Liver (tissue), 9 donors: ENCODE results near the gene ZNFX1. TPM values are rescaled to one million over a fixed set of nuclear protein-coding genes. Genes with fewer than 3 reads are reported as not detected.
"Not testable (repeated sequence)": the region's sequence is repeated elsewhere in the genome, so short reads cannot be mapped to it uniquely, and the experiment has no call there.

ENCODE experiments used
- DNase-seq: peaks from one replicate; pipeline ENCODE4 v3.0.0-alpha.2; 2017; ENCODE audit warnings: low spot score
- H3K27ac ChIP-seq, 2 donors: one replicate each; pipeline ENCODE4 v1.7.0; 2013; ENCODE audit warnings: inconsistent platforms in 2 of 2, low read length in 2 of 2, control low read depth in 1 of 2, low read depth in 1 of 2, mild to moderate bottlenecking in 1 of 2
- H3K27me3 ChIP-seq, 4 donors: one replicate each; pipeline versions ENCODE4 v1.6.1 to v1.7.0; 2013; ENCODE audit warnings: low read length in 3 of 4, inconsistent platforms in 1 of 4, mild to moderate bottlenecking in 1 of 4, moderate library complexity in 1 of 4; ENCODE audit not compliant: control insufficient read depth in 4 of 4, insufficient read depth in 4 of 4
- H3K36me3 ChIP-seq, 4 donors: one replicate each; pipeline versions ENCODE4 v1.6.1 to v1.7.0; 2013; ENCODE audit warnings: low read length in 3 of 4, mild to moderate bottlenecking in 3 of 4, low read depth in 1 of 4, moderate library complexity in 1 of 4; ENCODE audit not compliant: control insufficient read depth in 4 of 4, insufficient read depth in 3 of 4
- H3K4me1 ChIP-seq, 4 donors: one replicate each; pipeline versions ENCODE4 v1.6.1 to v1.7.0; 2013; ENCODE audit warnings: low read length in 3 of 4, mild to moderate bottlenecking in 3 of 4, moderate library complexity in 1 of 4; ENCODE audit not compliant: control insufficient read depth in 4 of 4, insufficient read depth in 4 of 4
- H3K4me3 ChIP-seq, 3 donors: one replicate each; pipeline versions ENCODE4 v1.6.1 to v1.7.0; 2013; ENCODE audit warnings: low read length in 3 of 3, control low read depth in 1 of 3, low read depth in 1 of 3, mild to moderate bottlenecking in 1 of 3
- H3K9ac ChIP-seq, 2 donors: one replicate each; pipeline ENCODE4 v1.7.0; 2013; ENCODE audit warnings: low read length in 2 of 2, mild to moderate bottlenecking in 2 of 2, moderate library complexity in 2 of 2, control low read depth in 1 of 2, low read depth in 1 of 2
- H3K9me3 ChIP-seq, 4 donors: one replicate each; pipeline versions ENCODE4 v1.6.1 to v1.7.0; 2013; ENCODE audit warnings: low read length in 3 of 4; ENCODE audit not compliant: control insufficient read depth in 4 of 4
- ATF3 ChIP-seq: IDR thresholded peaks from 2 replicates; pipeline ENCODE4 v1.6.1; 2016; ENCODE audit warnings: antibody characterized with exemption
- FOXA2 ChIP-seq: IDR thresholded peaks from 2 replicates; pipeline ENCODE4 v1.6.1; 2016; ENCODE audit warnings: antibody characterized with exemption
- GABPA ChIP-seq, 2 donors: IDR thresholded peaks in 1 of 2; conservative IDR thresholded peaks in 1 of 2; 2 replicates each; pipeline ENCODE4 v1.6.1; 2016; ENCODE audit warnings: antibody characterized with exemption in 2 of 2, mild to moderate bottlenecking in 1 of 2, moderate library complexity in 1 of 2
- HNF4A ChIP-seq, 2 donors: conservative IDR thresholded peaks; 2 replicates each; pipeline ENCODE4 v1.6.1; 2016; ENCODE audit warnings: antibody characterized with exemption in 2 of 2, mild to moderate bottlenecking in 2 of 2
- HNF4G ChIP-seq: IDR thresholded peaks from 2 replicates; pipeline ENCODE4 v1.6.1; 2016; ENCODE audit warnings: antibody characterized with exemption
- JUND ChIP-seq, 2 donors: IDR thresholded peaks; 2 replicates each; pipeline ENCODE4 v1.6.1; 2016; ENCODE audit warnings: antibody characterized with exemption in 2 of 2
- NR2F2 ChIP-seq: IDR thresholded peaks from 2 replicates; pipeline ENCODE4 v1.6.1; 2016; ENCODE audit warnings: antibody characterized with exemption
- RAD21 ChIP-seq, 2 donors: IDR thresholded peaks; 2 replicates each; pipeline ENCODE4 v1.6.1; 2016; ENCODE audit warnings: antibody characterized with exemption in 2 of 2, mild to moderate bottlenecking in 2 of 2
- REST ChIP-seq: IDR thresholded peaks from 2 replicates; pipeline ENCODE4 v1.6.1; 2016; ENCODE audit warnings: antibody characterized with exemption, mild to moderate bottlenecking
- RXRA ChIP-seq, 2 donors: IDR thresholded peaks; 2 replicates each; pipeline ENCODE4 v1.6.1; 2017 to 2018; ENCODE audit warnings: antibody characterized with exemption in 2 of 2, mild to moderate bottlenecking in 1 of 2
- SP1 ChIP-seq: IDR thresholded peaks from 2 replicates; pipeline ENCODE4 v1.6.1; 2018; ENCODE audit warnings: antibody characterized with exemption, mild to moderate bottlenecking
- TAF1 ChIP-seq: conservative IDR thresholded peaks from 2 replicates; pipeline ENCODE4 v1.6.1; 2016; ENCODE audit warnings: antibody characterized with exemption, mild to moderate bottlenecking
- YY1 ChIP-seq: IDR thresholded peaks from 2 replicates; pipeline ENCODE4 v1.6.1; 2016; ENCODE audit warnings: antibody characterized with exemption, mild to moderate bottlenecking
- ZBTB33 ChIP-seq: IDR thresholded peaks from 2 replicates; pipeline ENCODE4 v1.6.1; 2016; ENCODE audit warnings: antibody characterized with exemption
- WGBS: extraction: QIAGEN DNeasy Blood & Tissue Kit; methylation state at CpG from one replicate; pipeline ENCODE4 v1.1.7; 2013; 5-methylcytosine and 5-hydroxymethylcytosine counted together
- polyA plus RNA-seq, 2 donors: library from polyadenylated mRNA; stranded (reverse) in 1 of 2; unstranded in 1 of 2; fragments of 200-250 nt in 1 of 2; fragments of >200 nt in 1 of 2; fragmentation: Nextera tagmentation in 1 of 2; extraction: Ambion mirVana in 1 of 2; gene quantifications; one replicate each; pipeline versions ENCODE4 v1.2.1 to v1.2.3, GENCODE V29; 2013 to 2015
- total RNA-seq, 2 donors: library from RNA; depleted of rRNA; stranded (reverse); fragments of >200 nt; gene quantifications; one replicate each; pipeline ENCODE4 v1.2.3, GENCODE V29; 2014
- TF ChIP-seq, protein P1 (sequence below): IDR thresholded peaks from 2 replicates; pipeline ENCODE4 v1.6.1; 2016; ENCODE audit warnings: antibody characterized with exemption
- TF ChIP-seq, protein P2 (sequence below): fragments of 150-350 bp; IDR thresholded peaks from 2 replicates; pipeline ENCODE4 v1.5.1; 2017; ENCODE audit warnings: improper control_type of control experiment, low read depth, low read length; ENCODE audit not compliant: missing input control
- donor health status: healthy.
- donor health status: healthy.
- donor health status: healthy.
- donor health status: healthy.
- donor health status: healthy.

Gene ZNFX1
- total and polyA plus RNA-seq, 4 donors, result 6.9 to 16.1 (median 8.7) TPM

DNA sequence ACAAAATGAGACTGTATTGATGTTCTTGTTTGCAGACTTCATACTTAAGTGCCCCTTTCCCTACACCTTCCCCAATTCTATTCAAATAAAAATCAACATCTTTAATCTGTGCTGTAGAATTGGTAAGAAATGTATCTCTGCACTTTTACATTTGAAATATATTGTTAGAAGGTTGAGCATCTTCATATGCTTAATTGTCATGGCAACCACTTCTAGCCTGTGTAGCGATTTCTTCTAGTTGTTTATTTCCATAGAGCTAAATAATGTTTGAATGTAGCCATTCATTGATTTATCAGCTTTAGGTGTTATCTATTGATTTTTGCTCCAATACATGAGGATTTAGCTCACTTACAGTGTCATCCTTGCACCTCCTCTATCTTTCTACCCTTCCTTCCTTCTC, 37.7 kb upstream of the ZNFX1 start:
- peaks cover 4 to 15% (median 6%) of the 10 kb centered on the region in 4 donors for H3K4me1 ChIP-seq
- 77% methylated on average over 1 of the region's 1 CpG for WGBS
- peaks cover 0 to 6% (median 3%) of the 10 kb centered on the region in 4 donors for H3K27me3 ChIP-seq
- no peaks in the 10 kb centered on the region for H3K36me3 ChIP-seq
- H3K9ac ChIP-seq, result no peak overlapping the region
- H3K4me3 ChIP-seq, result no peak overlapping the region
- DNase-seq, result no peak
- H3K9me3 ChIP-seq, result peaks cover 0 to 1% (median 0%) of the 10 kb centered on the region in 4 donors
- H3K27ac ChIP-seq, result no peak overlapping the region
- TF ChIP-seq TAF1 (no peak), HNF4G (no peak), NR2F2 (no peak), HNF4A (conservative IDR thresholded peaks at IDR 0.05) (no peak), RAD21 (IDR thresholded peaks at IDR 0.05) (no peak), ZBTB33 (no peak), YY1 (no peak), JUND (IDR thresholded peaks at IDR 0.05) (no peak), ATF3 (no peak), GABPA (IDR thresholded peaks at IDR 0.05 in 1 of 2, conservative IDR thresholded peaks at IDR 0.05 in 1 of 2) (no peak)
- TF ChIP-seq, protein P1, sequence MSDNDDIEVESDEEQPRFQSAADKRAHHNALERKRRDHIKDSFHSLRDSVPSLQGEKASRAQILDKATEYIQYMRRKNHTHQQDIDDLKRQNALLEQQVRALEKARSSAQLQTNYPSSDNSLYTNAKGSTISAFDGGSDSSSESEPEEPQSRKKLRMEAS, result no peak

DNA sequence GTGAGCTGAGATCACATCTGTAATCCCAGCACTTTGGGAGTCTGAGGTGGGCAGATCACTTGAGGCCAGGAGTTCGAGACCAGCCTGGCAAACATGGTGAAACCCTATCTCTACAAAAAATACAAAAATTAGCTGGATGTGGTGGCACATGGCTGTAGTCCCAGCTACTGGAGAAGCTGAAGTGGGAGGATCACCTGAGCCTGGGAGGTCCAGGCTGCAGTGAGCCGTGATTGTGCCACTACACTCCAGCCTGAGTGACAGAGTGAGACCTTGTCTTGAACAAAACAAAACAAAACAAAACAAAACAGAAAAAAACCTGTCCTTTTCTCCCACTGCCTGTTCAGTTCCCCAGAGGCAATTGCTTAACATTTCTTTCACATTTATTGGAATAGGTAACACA, 36.2 kb upstream of the ZNFX1 start:
- 84% methylated on average over 2 of the region's 2 CpGs for WGBS
- H3K4me3 ChIP-seq, H3K27ac ChIP-seq, DNase-seq, H3K36me3 ChIP-seq, H3K9me3 ChIP-seq, H3K27me3 ChIP-seq, H3K9ac ChIP-seq: not testable (repeated sequence)
- peaks cover 4 to 12% (median 6%) of the 10 kb centered on the region in 4 donors for H3K4me1 ChIP-seq

GRCh38 chr20:49313283-49313682, 35.4 kb upstream of the ZNFX1 start:
- no peak overlapping the region for H3K9ac ChIP-seq
- H3K27me3 ChIP-seq, result peaks cover 0 to 4% (median 0%) of the 10 kb centered on the region in 4 donors
- 86% methylated on average over 2 of the region's 2 CpGs for WGBS
- no peak overlapping the region for H3K27ac ChIP-seq
- H3K4me1 ChIP-seq, result peaks cover 0 to 4% (median 2%) of the 10 kb centered on the region in 4 donors
- no peaks in the 10 kb centered on the region for H3K36me3 ChIP-seq
- DNase-seq, result no peak
- no peak overlapping the region for H3K4me3 ChIP-seq
- peaks cover 0 to 3% (median 0%) of the 10 kb centered on the region in 4 donors for H3K9me3 ChIP-seq
- TF ChIP-seq TAF1 (no peak), REST (no peak), ZBTB33 (no peak), RAD21 (IDR thresholded peaks at IDR 0.05) (no peak), GABPA (IDR thresholded peaks at IDR 0.05 in 1 of 2, conservative IDR thresholded peaks at IDR 0.05 in 1 of 2) (no peak), NR2F2 (no peak), HNF4G (no peak), ATF3 (no peak), JUND (IDR thresholded peaks at IDR 0.05) (no peak), RXRA (IDR thresholded peaks at IDR 0.05) (no peak), HNF4A (conservative IDR thresholded peaks at IDR 0.05) (no peak), SP1 (no peak), FOXA2 (no peak), YY1 (no peak)
- TF ChIP-seq, protein P2, sequence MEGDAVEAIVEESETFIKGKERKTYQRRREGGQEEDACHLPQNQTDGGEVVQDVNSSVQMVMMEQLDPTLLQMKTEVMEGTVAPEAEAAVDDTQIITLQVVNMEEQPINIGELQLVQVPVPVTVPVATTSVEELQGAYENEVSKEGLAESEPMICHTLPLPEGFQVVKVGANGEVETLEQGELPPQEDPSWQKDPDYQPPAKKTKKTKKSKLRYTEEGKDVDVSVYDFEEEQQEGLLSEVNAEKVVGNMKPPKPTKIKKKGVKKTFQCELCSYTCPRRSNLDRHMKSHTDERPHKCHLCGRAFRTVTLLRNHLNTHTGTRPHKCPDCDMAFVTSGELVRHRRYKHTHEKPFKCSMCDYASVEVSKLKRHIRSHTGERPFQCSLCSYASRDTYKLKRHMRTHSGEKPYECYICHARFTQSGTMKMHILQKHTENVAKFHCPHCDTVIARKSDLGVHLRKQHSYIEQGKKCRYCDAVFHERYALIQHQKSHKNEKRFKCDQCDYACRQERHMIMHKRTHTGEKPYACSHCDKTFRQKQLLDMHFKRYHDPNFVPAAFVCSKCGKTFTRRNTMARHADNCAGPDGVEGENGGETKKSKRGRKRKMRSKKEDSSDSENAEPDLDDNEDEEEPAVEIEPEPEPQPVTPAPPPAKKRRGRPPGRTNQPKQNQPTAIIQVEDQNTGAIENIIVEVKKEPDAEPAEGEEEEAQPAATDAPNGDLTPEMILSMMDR, result no peak
- TF ChIP-seq, protein P1, result no peak
